NCI-H2171 treated with DMSO at 0.1 percent for 48 hours (cell line): Measurements from ENCODE around the gene FAM171A1.

ENCODE experiments used
- DNase-seq: peaks from one replicate; lab custom pipeline; 2025; lab: John Stamatoyannopoulos, UW

The FAM171A1 gene

DNA sequence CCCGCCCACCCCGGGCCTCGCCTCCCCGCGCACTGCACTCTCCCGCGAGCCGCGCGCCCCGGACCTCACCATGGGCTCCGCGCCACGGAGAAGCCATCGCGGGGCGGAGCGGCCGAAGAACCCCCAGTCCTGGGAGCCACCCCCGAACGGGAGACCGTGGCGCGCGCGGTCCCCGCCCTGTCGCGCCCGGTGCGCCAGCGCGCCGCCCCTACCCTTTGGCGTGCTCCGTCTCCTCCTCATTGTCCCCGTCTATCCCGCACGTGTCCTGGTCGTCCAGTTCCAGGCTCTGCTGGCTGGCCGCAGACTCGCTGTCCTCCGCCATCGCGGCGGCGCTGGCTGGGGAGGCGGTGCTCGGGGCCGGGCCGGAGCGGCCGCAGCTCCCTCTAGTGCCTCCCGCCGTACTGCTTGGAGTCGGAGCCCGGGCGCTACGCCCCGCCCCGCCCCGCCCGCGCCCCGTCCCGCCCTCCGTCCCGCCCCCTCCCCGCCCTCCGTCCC is 202.8 kb downstream of the FAM171A1 start, which contains the start of gene NMT2:
Gene NMT2 (minus strand): TSS at position 403 of the 495 bp plus-strand sequence. CDS start 81 bp downstream, at position 322.
- peak; percentile 69 for DNase-seq

DNA sequence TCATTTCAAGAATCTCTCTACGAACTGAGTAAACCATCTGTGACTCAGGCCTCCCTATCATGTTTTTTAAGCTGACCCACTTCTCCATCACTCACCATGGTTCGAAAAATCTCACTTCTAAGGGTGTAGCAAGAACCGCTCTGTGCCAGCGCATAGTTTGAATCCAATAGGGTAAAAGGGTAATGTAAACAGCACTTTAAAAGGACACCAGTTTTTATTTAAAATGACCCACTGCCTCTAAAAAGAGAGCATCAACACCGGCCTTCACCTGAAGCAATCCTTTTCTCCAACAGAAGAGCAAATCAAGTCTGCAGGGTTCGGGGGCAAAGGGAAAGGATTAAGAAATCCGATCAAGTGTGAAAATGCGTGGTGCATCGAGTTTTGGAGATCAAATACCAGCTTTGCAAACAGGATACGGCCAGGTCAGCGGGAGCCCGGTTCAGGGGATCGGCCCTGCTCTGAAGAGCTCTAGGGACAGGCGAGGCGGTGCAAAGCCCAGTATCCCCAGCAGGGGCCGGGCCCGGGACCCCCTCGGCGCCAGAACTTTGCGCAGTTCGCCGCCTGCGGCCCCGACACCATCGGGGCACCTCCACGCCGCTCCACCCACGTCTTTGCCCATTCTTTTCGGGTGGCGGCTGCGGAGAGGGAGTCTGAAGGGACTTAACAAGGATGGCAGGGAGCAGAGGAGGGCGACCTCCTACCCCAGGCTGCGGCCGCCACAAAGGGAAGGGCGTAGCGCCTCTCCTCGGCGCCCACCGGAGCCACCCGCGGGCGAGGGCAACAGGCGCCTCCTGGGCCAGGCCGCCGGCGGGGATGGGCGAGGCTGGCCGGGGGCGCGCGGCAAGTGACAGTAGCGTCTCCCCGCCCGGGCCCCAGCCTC is 203.4 kb downstream of the FAM171A1 start:
- DNase-seq, result peak; percentile 22

DNA sequence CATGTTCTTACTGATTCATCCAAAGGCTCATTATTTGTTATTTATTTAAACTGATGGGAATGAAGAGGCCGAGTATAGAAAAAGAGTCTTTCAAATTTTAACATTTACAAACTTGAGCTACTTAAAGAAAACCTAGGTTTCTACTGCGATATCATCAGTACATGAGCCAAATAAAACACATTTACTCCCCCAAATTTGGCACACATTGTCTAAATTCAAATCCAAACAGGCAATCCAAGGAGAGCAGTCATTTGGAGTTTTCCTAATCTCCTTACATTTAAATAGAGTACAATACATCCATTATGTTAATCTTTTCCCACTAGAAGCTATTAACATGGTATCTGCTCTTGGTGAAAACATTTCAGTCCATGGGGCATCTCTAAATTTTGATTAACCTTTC is 204.8 kb downstream of the FAM171A1 start:
- no peak for DNase-seq

DNA sequence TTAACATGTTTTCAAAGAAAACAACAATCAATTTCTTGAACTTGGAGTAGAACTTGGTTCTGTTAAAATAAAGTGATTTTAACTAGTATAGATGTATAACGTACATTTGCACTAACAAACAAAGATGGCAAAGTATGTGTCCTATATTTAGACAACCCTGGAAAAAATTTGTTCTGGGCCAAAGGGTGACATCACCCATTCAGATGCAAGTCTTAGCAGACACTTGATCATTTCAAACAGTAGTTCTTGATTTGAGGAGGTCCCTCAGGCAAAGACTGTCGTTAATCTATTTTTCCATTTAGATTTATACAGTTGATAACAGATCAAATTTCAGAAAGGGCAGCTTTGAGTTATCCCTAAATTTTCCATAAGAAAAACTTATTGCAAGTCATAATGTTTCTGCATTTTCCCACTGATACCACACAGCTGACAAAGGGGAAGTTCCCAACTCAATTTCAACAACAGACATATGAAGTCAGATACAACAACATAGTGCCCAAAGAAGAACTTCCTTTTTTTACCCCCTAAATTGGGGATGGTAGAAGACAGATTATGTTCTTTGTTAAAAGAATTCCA is 207.7 kb downstream of the FAM171A1 start:
- no peak for DNase-seq
